GM23338 (cell line): ENCODE results near the gene OAS1. TPM values are rescaled to one million over a fixed set of nuclear protein-coding genes. Genes with fewer than 3 reads are reported as not detected.

Source experiments
- ATAC-seq: fragments of 200-7000 bp; cut with Tn5 transposase; 3 replicates; pipeline ENCODE4 v1.9.1; 2020
- DNase-seq: peaks from one replicate; pipeline ENCODE4 v3.0.0-alpha.2; 2015; ENCODE audit warnings: low spot score
- H2AFZ ChIP-seq: fragments of 200-600 bp; sonication (generic); 2 replicates; pipeline ENCODE4 v1.8.0; 2016; ENCODE audit warnings: antibody characterized with exemption, mild to moderate bottlenecking, moderate library complexity
- H3F3A ChIP-seq: fragments of 200-600 bp; sonication (generic); replicated peaks from 2 replicates; pipeline ENCODE4 v1.8.0; 2017; ENCODE audit warnings: antibody characterized with exemption, mixed run types, low read depth
- H3K27ac ChIP-seq: fragments of 200-600 bp; sonication (generic); 2 replicates; pipeline ENCODE4 v1.6.1; 2016; ENCODE audit warnings: low read depth
- H3K27me3 ChIP-seq: fragments of 200-600 bp; sonication (generic); 2 replicates; pipeline ENCODE4 v1.8.0; 2016; ENCODE audit warnings: mild to moderate bottlenecking, mixed run types, moderate library complexity; ENCODE audit not compliant: insufficient read depth
- H3K36me3 ChIP-seq: fragments of 200-600 bp; sonication (generic); 2 replicates; pipeline ENCODE4 v1.8.0; 2016; ENCODE audit warnings: mild to moderate bottlenecking; ENCODE audit not compliant: insufficient read depth
- H3K4me1 ChIP-seq: fragments of 200-600 bp; sonication (generic); 2 replicates; pipeline ENCODE4 v1.8.0; 2016; ENCODE audit warnings: mild to moderate bottlenecking, moderate library complexity; ENCODE audit not compliant: insufficient read depth
- H3K4me2 ChIP-seq: fragments of 200-600 bp; sonication (generic); 2 replicates; pipeline ENCODE4 v1.7.1; 2017; ENCODE audit warnings: mixed run types
- H3K4me3 ChIP-seq: fragments of 200-600 bp; sonication (generic); 2 replicates; pipeline ENCODE4 v1.6.1; 2016; ENCODE audit warnings: mixed run types
- H3K79me2 ChIP-seq: fragments of 200-600 bp; sonication (generic); replicated peaks from 2 replicates; pipeline ENCODE4 v1.8.0; 2017; ENCODE audit warnings: mild to moderate bottlenecking; ENCODE audit not compliant: insufficient read depth
- H3K9me2 ChIP-seq: fragments of 200-600 bp; sonication (generic); 2 replicates; pipeline ENCODE4 v1.8.0; 2017; ENCODE audit not compliant: insufficient read depth
- H4K20me1 ChIP-seq: fragments of 200-600 bp; sonication (generic); replicated peaks from 2 replicates; pipeline ENCODE4 v1.8.0; 2017; ENCODE audit warnings: mild to moderate bottlenecking; ENCODE audit not compliant: insufficient read depth
- H3K27ac Mint-ChIP-seq: 2 replicates; pipeline ENCODE4 v1.8.0; 2020; ENCODE audit warnings: inconsistent platforms, mild to moderate bottlenecking, moderate library complexity, mixed read lengths
- H3K27me3 Mint-ChIP-seq: 3 replicates; pipeline ENCODE4 v1.8.0; 2022; ENCODE audit warnings: low read depth, mild to moderate bottlenecking, moderate library complexity, mixed read lengths, inconsistent platforms; ENCODE audit not compliant: insufficient read depth, poor library complexity
- H3K36me3 Mint-ChIP-seq: 3 replicates; pipeline ENCODE4 v1.8.0; 2021; ENCODE audit warnings: low read depth, mild to moderate bottlenecking, inconsistent platforms, moderate library complexity, mixed read lengths
- H3K4me1 Mint-ChIP-seq: 3 replicates; pipeline ENCODE4 v1.8.0; 2020; ENCODE audit warnings: mild to moderate bottlenecking, inconsistent platforms, mixed read lengths
- H3K4me3 Mint-ChIP-seq: 3 replicates; pipeline ENCODE4 v1.8.0; 2021; ENCODE audit warnings: moderate library complexity, mild to moderate bottlenecking, inconsistent platforms, mixed read lengths
- H3K9me3 Mint-ChIP-seq: 3 replicates; pipeline ENCODE4 v1.8.0; 2020; ENCODE audit warnings: moderate library complexity, mild to moderate bottlenecking, inconsistent platforms, mixed read lengths
- CREB1 ChIP-seq: fragments of 250-450 bp; sonication (Bioruptor Pico); IDR thresholded peaks from 2 replicates; pipeline ENCODE4 v1.5.0; 2020; ENCODE audit warnings: low read depth, mild to moderate bottlenecking, moderate library complexity
- CTCF ChIP-seq, 2 experiments: fragments of 200-600 bp in 1 of 2; sonication (generic) in 1 of 2; conservative IDR thresholded peaks; 2 replicates each; pipeline versions ENCODE4 v1.5.1 to v1.6.1; 2016 to 2017; ENCODE audit warnings: antibody characterized with exemption in 2 of 2, low read depth in 2 of 2, mild to moderate bottlenecking in 2 of 2, moderate library complexity in 1 of 2
- EZH2 ChIP-seq: fragments of 200-600 bp; sonication (generic); IDR thresholded peaks from one replicate; pipeline ENCODE4 v1.8.0; 2017; ENCODE audit warnings: antibody characterized with exemption, mild to moderate bottlenecking, low read depth; ENCODE audit not compliant: unreplicated experiment
- EZH2phosphoT487 ChIP-seq: fragments of 200-600 bp; sonication (generic); IDR thresholded peaks from one replicate; pipeline ENCODE4 v1.8.1; 2018; ENCODE audit warnings: antibody characterized with exemption; ENCODE audit not compliant: unreplicated experiment
- JUNB ChIP-seq: IDR thresholded peaks from one replicate; pipeline ENCODE4 v1.6.1; 2016; ENCODE audit warnings: antibody characterized with exemption; ENCODE audit not compliant: unreplicated experiment
- NANOG ChIP-seq: IDR thresholded peaks from 2 replicates; pipeline ENCODE4 v1.6.1; 2016; ENCODE audit warnings: antibody characterized with exemption, borderline replicate concordance
- POLR2AphosphoS5 ChIP-seq: IDR thresholded peaks from 2 replicates; pipeline ENCODE4 v1.6.1; 2016; ENCODE audit warnings: antibody characterized with exemption, low read depth
- STAT1 ChIP-seq: IDR thresholded peaks from one replicate; pipeline ENCODE4 v1.6.1; 2016; ENCODE audit warnings: antibody characterized with exemption; ENCODE audit not compliant: unreplicated experiment
- ZNF114 ChIP-seq: fragments of 250-450 bp; sonication (Bioruptor Pico); IDR thresholded peaks from 2 replicates; pipeline ENCODE4 v1.5.0; 2020; ENCODE audit warnings: mild to moderate bottlenecking, moderate library complexity
- ZNF331 ChIP-seq: fragments of 250-450 bp; sonication (Bioruptor Pico); IDR thresholded peaks from 2 replicates; pipeline ENCODE4 v1.5.0; 2020; ENCODE audit warnings: low read depth, mild to moderate bottlenecking, moderate library complexity
- ZNF462 ChIP-seq: fragments of 250-450 bp; sonication (Bioruptor Pico); IDR thresholded peaks from 2 replicates; pipeline ENCODE4 v1.5.0; 2020; ENCODE audit warnings: mild to moderate bottlenecking, moderate library complexity
- polyA plus RNA-seq: library from polyadenylated mRNA; unstranded; fragments of >200 nt; fragmentation: Nextera tagmentation; extraction: Ambion mirVana; gene quantifications from 2 replicates; pipeline ENCODE4 v1.2.1, GENCODE V29; 2016
- total RNA-seq: library from RNA; depleted of rRNA; stranded (reverse); fragments of >200 nt; shearing (Covaris generic); gene quantifications from 2 replicates; pipeline ENCODE4 v1.2.3, GENCODE V29; 2014
- TF ChIP-seq, protein P1 (sequence below): IDR thresholded peaks from one replicate; pipeline ENCODE4 v1.6.1; 2018; ENCODE audit warnings: antibody characterized with exemption; ENCODE audit not compliant: unreplicated experiment
- TF ChIP-seq, protein P2 (sequence below): IDR thresholded peaks from 2 replicates; pipeline ENCODE4 v1.6.1; 2016; ENCODE audit warnings: antibody characterized with exemption

Gene OAS1
- total and polyA plus RNA-seq, 2 experiments from 2014 or later = not detected

GRCh38 chr12:112967306-112967705, 60.5 kb downstream of the OAS1 start:
- H3K9me3 Mint-ChIP-seq = no peaks in the 10 kb centered on the region
- 0 out of 2 replicates have a peak, but pooled peaks cover 5% of the 10 kb centered on the region for H3K9me2 ChIP-seq
- no peak overlapping the region for H2AFZ ChIP-seq
- TF ChIP-seq ZNF331 (CRISPR knock-in tag) (no peak), CTCF (conservative IDR thresholded peaks at IDR 0.05; ENCODE audit: low read depth in 2 of 2) (no peak), NANOG (no peak), EZH2phosphoT487 (no peak), ZNF114 (CRISPR knock-in tag) (no peak), CREB1 (no peak), STAT1 (no peak), POLR2AphosphoS5 (no peak), JUNB (no peak), EZH2 (no peak), ZNF462 (no peak)
- TF ChIP-seq, protein P1, sequence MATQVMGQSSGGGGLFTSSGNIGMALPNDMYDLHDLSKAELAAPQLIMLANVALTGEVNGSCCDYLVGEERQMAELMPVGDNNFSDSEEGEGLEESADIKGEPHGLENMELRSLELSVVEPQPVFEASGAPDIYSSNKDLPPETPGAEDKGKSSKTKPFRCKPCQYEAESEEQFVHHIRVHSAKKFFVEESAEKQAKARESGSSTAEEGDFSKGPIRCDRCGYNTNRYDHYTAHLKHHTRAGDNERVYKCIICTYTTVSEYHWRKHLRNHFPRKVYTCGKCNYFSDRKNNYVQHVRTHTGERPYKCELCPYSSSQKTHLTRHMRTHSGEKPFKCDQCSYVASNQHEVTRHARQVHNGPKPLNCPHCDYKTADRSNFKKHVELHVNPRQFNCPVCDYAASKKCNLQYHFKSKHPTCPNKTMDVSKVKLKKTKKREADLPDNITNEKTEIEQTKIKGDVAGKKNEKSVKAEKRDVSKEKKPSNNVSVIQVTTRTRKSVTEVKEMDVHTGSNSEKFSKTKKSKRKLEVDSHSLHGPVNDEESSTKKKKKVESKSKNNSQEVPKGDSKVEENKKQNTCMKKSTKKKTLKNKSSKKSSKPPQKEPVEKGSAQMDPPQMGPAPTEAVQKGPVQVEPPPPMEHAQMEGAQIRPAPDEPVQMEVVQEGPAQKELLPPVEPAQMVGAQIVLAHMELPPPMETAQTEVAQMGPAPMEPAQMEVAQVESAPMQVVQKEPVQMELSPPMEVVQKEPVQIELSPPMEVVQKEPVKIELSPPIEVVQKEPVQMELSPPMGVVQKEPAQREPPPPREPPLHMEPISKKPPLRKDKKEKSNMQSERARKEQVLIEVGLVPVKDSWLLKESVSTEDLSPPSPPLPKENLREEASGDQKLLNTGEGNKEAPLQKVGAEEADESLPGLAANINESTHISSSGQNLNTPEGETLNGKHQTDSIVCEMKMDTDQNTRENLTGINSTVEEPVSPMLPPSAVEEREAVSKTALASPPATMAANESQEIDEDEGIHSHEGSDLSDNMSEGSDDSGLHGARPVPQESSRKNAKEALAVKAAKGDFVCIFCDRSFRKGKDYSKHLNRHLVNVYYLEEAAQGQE = no peak
- TF ChIP-seq, protein P2, sequence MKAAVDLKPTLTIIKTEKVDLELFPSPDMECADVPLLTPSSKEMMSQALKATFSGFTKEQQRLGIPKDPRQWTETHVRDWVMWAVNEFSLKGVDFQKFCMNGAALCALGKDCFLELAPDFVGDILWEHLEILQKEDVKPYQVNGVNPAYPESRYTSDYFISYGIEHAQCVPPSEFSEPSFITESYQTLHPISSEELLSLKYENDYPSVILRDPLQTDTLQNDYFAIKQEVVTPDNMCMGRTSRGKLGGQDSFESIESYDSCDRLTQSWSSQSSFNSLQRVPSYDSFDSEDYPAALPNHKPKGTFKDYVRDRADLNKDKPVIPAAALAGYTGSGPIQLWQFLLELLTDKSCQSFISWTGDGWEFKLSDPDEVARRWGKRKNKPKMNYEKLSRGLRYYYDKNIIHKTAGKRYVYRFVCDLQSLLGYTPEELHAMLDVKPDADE = no peak
- no peaks in the 10 kb centered on the region for H3F3A ChIP-seq
- H3K4me3 ChIP-seq = no peak overlapping the region
- no peak overlapping the region for H3K4me3 Mint-ChIP-seq
- H3K27me3 ChIP-seq = no peaks in the 10 kb centered on the region
- H3K27me3 Mint-ChIP-seq = peaks cover 13% of the 10 kb centered on the region
- H3K27ac Mint-ChIP-seq = no peak overlapping the region
- H3K4me2 ChIP-seq = no peak overlapping the region
- H3K4me1 ChIP-seq = no peaks in the 10 kb centered on the region
- no peak overlapping the region for H3K27ac ChIP-seq
- no peaks in the 10 kb centered on the region for H3K36me3 Mint-ChIP-seq
- no peaks in the 10 kb centered on the region for H3K79me2 ChIP-seq
- no peaks in the 10 kb centered on the region for H3K36me3 ChIP-seq
- H3K4me1 Mint-ChIP-seq = no peaks in the 10 kb centered on the region
- no peak for DNase-seq
- ATAC-seq = no peak
- H4K20me1 ChIP-seq = no peaks in the 10 kb centered on the region
